Kidney epithelial cell (primary cell): Measurements from ENCODE around the gene GLIS2. TPM values are rescaled to one million over a fixed set of nuclear protein-coding genes. Genes with fewer than 3 reads are reported as not detected.
A peak's percentile ranks its signal among the peaks of the same experiment; 100 is the strongest.

ENCODE experiments used
- DNase-seq: peaks from one replicate; pipeline ENCODE4 v3.0.0-alpha.2; 2010; ENCODE audit warnings: low read depth
- H3K27me3 ChIP-seq: 2 replicates; pipeline ENCODE4 v1.6.0; 2011; ENCODE audit warnings: low read length; ENCODE audit not compliant: control insufficient read depth, insufficient read depth
- H3K36me3 ChIP-seq: 2 replicates; pipeline ENCODE4 v1.5.1; 2011; ENCODE audit warnings: low read length; ENCODE audit not compliant: control insufficient read depth, insufficient read depth
- H3K4me3 ChIP-seq: 2 replicates; pipeline ENCODE4 v1.5.1; 2011; ENCODE audit warnings: low read depth, mild to moderate bottlenecking, control low read depth, low read length
- CTCF ChIP-seq: IDR thresholded peaks from 2 replicates; pipeline ENCODE4 v1.5.1; 2011; ENCODE audit warnings: mild to moderate bottlenecking, moderate library complexity, low read length, control low read depth, inconsistent platforms; ENCODE audit not compliant: insufficient read depth, poor library complexity, severe bottlenecking
- total RNA-seq: library from RNA; depleted of rRNA; stranded (reverse); fragments of >200 nt; gene quantifications from 2 replicates; pipeline ENCODE4 v1.2.3, GENCODE V29; 2015

Gene GLIS2
- total RNA-seq, 1 donor from 2014 or later: 11.5 TPM

GRCh38 chr16:4354512-4355409, 38.9 kb downstream of the GLIS2 start:
- Histone ChIP-seq H3K4me3 (no peak overlapping the region), H3K27me3 (no peaks in the 10 kb centered on the region), H3K36me3 (no peaks in the 10 kb centered on the region)
- no peak for TF ChIP-seq CTCF
- no peak for DNase-seq

GRCh38 chr16:4356820-4357219, 41.0 kb downstream of the GLIS2 start:
- H3K27me3 ChIP-seq: no peaks in the 10 kb centered on the region
- no peak for DNase-seq
- H3K4me3 ChIP-seq: no peak overlapping the region
- H3K36me3 ChIP-seq: peaks cover 1% of the 10 kb centered on the region
- TF ChIP-seq CTCF: no peak

GRCh38 chr16:4358236-4358635, 42.4 kb downstream of the GLIS2 start:
- Histone ChIP-seq H3K27me3 (no peaks in the 10 kb centered on the region), H3K36me3 (peaks cover 1% of the 10 kb centered on the region), H3K4me3 (no peak overlapping the region)
- TF ChIP-seq CTCF: no peak
- no peak for DNase-seq

- Histone ChIP-seq H3K4me3 (no peak overlapping the region), H3K36me3 (peaks cover 1% of the 10 kb centered on the region), H3K27me3 (no peaks in the 10 kb centered on the region)
- no peak for DNase-seq
- TF ChIP-seq CTCF: peak; percentile 95
Observed at GRCh38 chr16:4358831-4359561, 43.1 kb downstream of the GLIS2 start.

- Histone ChIP-seq H3K27me3 (no peaks in the 10 kb centered on the region), H3K4me3 (no peak overlapping the region), H3K36me3 (peaks cover 1% of the 10 kb centered on the region)
- no peak for TF ChIP-seq CTCF
- DNase-seq: no peak
Observed at GRCh38 chr16:4359914-4360313, 44.0 kb downstream of the GLIS2 start.
